Trophoblast cell (in vitro differentiated cells and primary cell): ENCODE measurements around the gene CABP7.
"Not testable (repeated sequence)": the region's sequence is repeated elsewhere in the genome, so short reads cannot be mapped to it uniquely, and the experiment has no call there.

Experiments used
- DNase-seq, 2 donors: peaks; one replicate each; pipeline ENCODE4 v3.0.0-alpha.2; 2016
- H2AFZ ChIP-seq: 2 replicates; pipeline ENCODE4 v1.6.1; 2013; ENCODE audit warnings: low read length, moderate library complexity, mild to moderate bottlenecking; ENCODE audit not compliant: insufficient read depth, poor library complexity
- H2AK5ac ChIP-seq: 2 replicates; pipeline ENCODE4 v1.6.1; 2013; ENCODE audit warnings: mild to moderate bottlenecking, low read length
- H2BK120ac ChIP-seq: 2 replicates; pipeline ENCODE4 v1.6.1; 2013; ENCODE audit warnings: low read length, mild to moderate bottlenecking, moderate library complexity; ENCODE audit not compliant: insufficient read depth, poor library complexity
- H2BK12ac ChIP-seq: 2 replicates; pipeline ENCODE4 v1.6.1; 2013; ENCODE audit warnings: mild to moderate bottlenecking, low read length, moderate library complexity
- H2BK5ac ChIP-seq: 2 replicates; pipeline ENCODE4 v1.6.1; 2013; ENCODE audit warnings: low read length, low read depth, moderate library complexity, mild to moderate bottlenecking; ENCODE audit not compliant: poor library complexity
- H3K14ac ChIP-seq: 2 replicates; pipeline ENCODE4 v1.6.1; 2013; ENCODE audit warnings: mild to moderate bottlenecking, low read length
- H3K18ac ChIP-seq: 2 replicates; pipeline ENCODE4 v1.6.1; 2013; ENCODE audit warnings: mild to moderate bottlenecking, low read length
- H3K23ac ChIP-seq: 2 replicates; pipeline ENCODE4 v1.6.1; 2013; ENCODE audit warnings: low read length
- H3K27ac ChIP-seq: 2 replicates; pipeline ENCODE4 v1.5.1; 2013; ENCODE audit warnings: low read depth, mild to moderate bottlenecking, inconsistent platforms, low read length, moderate library complexity
- H3K27me3 ChIP-seq: 2 replicates; pipeline ENCODE4 v1.6.1; 2013; ENCODE audit warnings: inconsistent platforms, mild to moderate bottlenecking, low read length, moderate library complexity; ENCODE audit not compliant: insufficient read depth
- H3K36me3 ChIP-seq, 2 experiments: 1 replicate in 1 of 2; 2 replicates in 1 of 2; pipeline ENCODE4 v1.6.1; 2013; ENCODE audit warnings: low read length in 2 of 2, mild to moderate bottlenecking in 2 of 2, moderate library complexity in 1 of 2; ENCODE audit not compliant: insufficient read depth in 2 of 2, control insufficient read depth in 1 of 2
- H3K4ac ChIP-seq: 2 replicates; pipeline ENCODE4 v1.6.1; 2013; ENCODE audit warnings: low read depth, mild to moderate bottlenecking, low read length, moderate library complexity
- H3K4me1 ChIP-seq, 2 experiments: 1 replicate in 1 of 2; 2 replicates in 1 of 2; pipeline ENCODE4 v1.6.1; 2013; ENCODE audit warnings: low read length in 2 of 2, mild to moderate bottlenecking in 2 of 2, moderate library complexity in 1 of 2; ENCODE audit not compliant: insufficient read depth in 2 of 2, control insufficient read depth in 1 of 2
- H3K4me2 ChIP-seq: 2 replicates; pipeline ENCODE4 v1.6.1; 2013; ENCODE audit warnings: inconsistent platforms, mild to moderate bottlenecking, low read length, moderate library complexity
- H3K4me3 ChIP-seq: 2 replicates; pipeline ENCODE4 v1.5.1; 2013; ENCODE audit warnings: mild to moderate bottlenecking, low read depth, low read length, inconsistent platforms
- H3K79me1 ChIP-seq: one replicate; pipeline ENCODE4 v1.6.1; 2013; ENCODE audit warnings: low read length
- H3K79me2 ChIP-seq: 2 replicates; pipeline ENCODE4 v1.6.1; 2013; ENCODE audit warnings: low read length, mild to moderate bottlenecking; ENCODE audit not compliant: control insufficient read depth, insufficient read depth, poor library complexity
- H3K9ac ChIP-seq: 2 replicates; pipeline ENCODE4 v1.6.1; 2013; ENCODE audit warnings: mild to moderate bottlenecking, low read length
- H3K9me3 ChIP-seq: 2 replicates; pipeline ENCODE4 v1.6.1; 2013; ENCODE audit warnings: low read depth, mild to moderate bottlenecking, control low read depth, inconsistent platforms, low read length; ENCODE audit not compliant: insufficient read depth
- H4K12ac ChIP-seq: 2 replicates; pipeline ENCODE4 v1.6.1; 2013; ENCODE audit warnings: low read depth, mild to moderate bottlenecking, low read length, moderate library complexity
- H4K8ac ChIP-seq: 2 replicates; pipeline ENCODE4 v1.6.1; 2013; ENCODE audit warnings: low read depth, mild to moderate bottlenecking, low read length, moderate library complexity
- H4K91ac ChIP-seq: one replicate; pipeline ENCODE4 v1.6.1; 2013; ENCODE audit warnings: low read depth, mild to moderate bottlenecking, low read length, moderate library complexity
- WGBS: extraction: QIAGEN DNeasy Blood & Tissue Kit; methylation state at CpG from one replicate; pipeline ENCODE4 v1.1.7; 2013; ENCODE audit warnings: missing lambda C conversion rate; ENCODE audit not compliant: insufficient read length, insufficient coverage; ENCODE audit errors: extremely low coverage; 5-methylcytosine and 5-hydroxymethylcytosine counted together

CABP7 gene

DNA sequence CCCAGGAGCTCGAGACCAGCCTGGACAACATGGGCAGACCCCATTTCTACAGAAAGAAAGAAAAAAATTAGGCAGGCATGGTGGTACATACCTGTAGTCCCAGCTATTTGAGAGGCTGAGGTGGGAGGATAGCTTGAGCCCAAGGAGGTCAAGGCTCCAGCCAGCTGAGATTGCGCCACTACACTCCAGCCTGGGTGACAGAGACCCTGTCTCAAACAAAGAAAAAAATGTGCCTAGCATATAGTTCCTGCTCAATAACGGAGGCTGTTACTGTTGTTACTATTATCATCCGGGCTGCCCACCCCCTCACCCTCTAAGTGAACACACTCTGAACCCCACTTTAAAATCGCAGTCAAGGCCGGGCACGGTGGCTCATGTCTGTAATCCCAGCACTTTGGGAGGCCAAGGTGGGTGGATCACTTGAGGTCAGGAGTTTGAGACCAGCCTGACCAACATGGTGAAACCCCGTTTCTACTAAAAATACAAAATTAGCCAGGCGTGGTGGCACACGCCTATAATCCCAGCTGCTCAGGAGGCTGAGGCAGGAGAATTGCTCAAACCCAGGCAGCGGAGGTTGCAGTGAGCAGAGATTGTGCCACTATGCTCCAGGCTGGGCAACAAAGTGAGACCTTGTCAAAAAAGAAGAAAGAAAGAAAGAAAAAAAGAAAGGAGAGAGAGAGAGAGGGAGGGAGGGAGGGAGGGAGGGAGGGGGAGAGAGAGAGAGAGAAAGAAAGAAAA lies 35.0 kb downstream of the CABP7 start:
- H3K18ac ChIP-seq, DNase-seq, H3K14ac ChIP-seq, H3K4me2 ChIP-seq, H3K27me3 ChIP-seq, H2AK5ac ChIP-seq, H2BK12ac ChIP-seq, H3K4me1 ChIP-seq, H3K36me3 ChIP-seq, H2BK120ac ChIP-seq, H3K9me3 ChIP-seq, H3K23ac ChIP-seq, H3K9ac ChIP-seq, H4K8ac ChIP-seq, H2BK5ac ChIP-seq, H3K79me1 ChIP-seq, H4K12ac ChIP-seq, H3K4me3 ChIP-seq, H2AFZ ChIP-seq, H3K4ac ChIP-seq, H4K91ac ChIP-seq, H3K27ac ChIP-seq, H3K79me2 ChIP-seq: not testable (repeated sequence)
- WGBS, result no CpG with 5 or more reads among the region's 11 CpGs

DNA sequence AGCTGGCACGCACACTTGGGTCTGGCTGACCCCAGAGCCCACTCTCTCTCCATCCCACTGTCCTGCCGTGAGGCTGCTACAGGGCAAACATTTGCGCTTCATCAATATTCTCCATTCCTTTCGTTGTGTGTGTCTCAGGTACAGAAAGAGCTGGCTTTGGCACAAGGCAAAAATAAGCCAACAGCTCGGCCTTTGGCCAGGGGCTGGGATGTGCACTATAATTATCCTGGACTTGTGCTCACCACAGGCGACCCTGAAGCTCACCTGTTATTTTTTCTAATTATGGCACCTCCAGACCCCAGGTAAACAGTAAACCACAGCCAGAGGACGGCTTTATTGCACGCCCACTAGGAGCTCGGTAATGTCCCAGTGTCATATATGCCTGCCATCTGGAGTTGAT lies 36.1 kb downstream of the CABP7 start:
- H3K14ac ChIP-seq, result no peak overlapping the region
- H3K9ac ChIP-seq, result no peak overlapping the region
- H3K4me3 ChIP-seq, result peak overlapping the region; percentile 47
- no peak overlapping the region for H2AFZ ChIP-seq
- H2BK5ac ChIP-seq, result no peak overlapping the region
- peaks cover 4 to 5% of the 10 kb centered on the region in 2 experiments for H3K4me1 ChIP-seq
- DNase-seq, result no peak
- no peak overlapping the region for H3K23ac ChIP-seq
- peaks cover 2% of the 10 kb centered on the region for H3K9me3 ChIP-seq
- no peaks in the 10 kb centered on the region for H3K79me2 ChIP-seq
- no peak overlapping the region for H3K18ac ChIP-seq
- H4K8ac ChIP-seq, result no peak overlapping the region
- no CpG with 5 or more reads among the region's 9 CpGs for WGBS
- no peak overlapping the region for H3K4ac ChIP-seq
- no peak overlapping the region for H4K91ac ChIP-seq
- H3K27ac ChIP-seq, result no peak overlapping the region
- H2BK120ac ChIP-seq, result no peak overlapping the region
- no peak overlapping the region for H2AK5ac ChIP-seq
- H3K4me2 ChIP-seq, result no peak overlapping the region
- no peaks in the 10 kb centered on the region for H3K36me3 ChIP-seq
- H2BK12ac ChIP-seq, result no peak overlapping the region
- no peaks in the 10 kb centered on the region for H3K27me3 ChIP-seq
- no peaks in the 10 kb centered on the region for H3K79me1 ChIP-seq
- no peak overlapping the region for H4K12ac ChIP-seq

- Histone ChIP-seq H3K4me1 (peaks cover 4 to 5% of the 10 kb centered on the region in 2 experiments), H3K4me3 (no peak overlapping the region), H3K79me2 (no peaks in the 10 kb centered on the region), H3K9ac (no peak overlapping the region), H2AK5ac (no peak overlapping the region), H2AFZ (no peak overlapping the region), H3K23ac (no peak overlapping the region), H4K8ac (no peak overlapping the region), H3K9me3 (peaks cover 2% of the 10 kb centered on the region), H3K27me3 (no peaks in the 10 kb centered on the region), H3K4ac (no peak overlapping the region), H3K36me3 (no peaks in the 10 kb centered on the region), H2BK120ac (no peak overlapping the region), H3K79me1 (no peaks in the 10 kb centered on the region), H2BK5ac (no peak overlapping the region), H3K14ac (no peak overlapping the region), H4K12ac (no peak overlapping the region), H2BK12ac (no peak overlapping the region), H3K4me2 (no peak overlapping the region), H3K18ac (no peak overlapping the region), H3K27ac (no peak overlapping the region), H4K91ac (no peak overlapping the region)
- WGBS, result no CpG with 5 or more reads among the region's 7 CpGs
- DNase-seq, result no peak
Observed at GRCh38 chr22:29756341-29756740, 36.5 kb downstream of the CABP7 start.

DNA sequence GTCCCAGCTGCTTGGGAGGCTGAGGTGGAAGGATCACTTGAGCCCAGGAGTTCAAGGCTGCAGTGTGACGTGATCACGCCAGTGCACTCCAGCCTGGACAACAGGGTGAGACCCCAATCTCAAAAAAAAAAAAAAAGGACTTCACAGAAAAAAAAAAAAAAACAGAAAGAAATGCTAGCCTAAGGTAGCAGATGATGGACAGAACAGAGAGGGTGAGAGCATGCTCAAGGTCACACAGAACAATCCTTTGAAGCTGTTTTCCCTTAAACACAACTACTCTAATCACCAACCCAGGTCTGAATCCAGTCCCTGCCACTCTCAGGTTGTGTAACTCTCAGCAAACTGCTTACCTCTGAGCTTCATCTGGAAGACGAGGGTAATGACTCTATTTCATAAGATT lies 37.3 kb downstream of the CABP7 start:
- H3K27ac ChIP-seq, result no peak overlapping the region
- H4K91ac ChIP-seq, result no peak overlapping the region
- no peak overlapping the region for H3K9ac ChIP-seq
- no peak overlapping the region for H2AFZ ChIP-seq
- no peak overlapping the region for H3K4me3 ChIP-seq
- no peak overlapping the region for H3K14ac ChIP-seq
- no peak overlapping the region for H2BK120ac ChIP-seq
- no CpG with 5 or more reads among the region's 3 CpGs for WGBS
- no peaks in the 10 kb centered on the region for H3K79me2 ChIP-seq
- H3K27me3 ChIP-seq, result no peaks in the 10 kb centered on the region
- no peak overlapping the region for H2AK5ac ChIP-seq
- H3K4ac ChIP-seq, result no peak overlapping the region
- no peak overlapping the region for H3K23ac ChIP-seq
- H3K79me1 ChIP-seq, result no peaks in the 10 kb centered on the region
- H3K9me3 ChIP-seq, result peaks cover 2% of the 10 kb centered on the region
- DNase-seq, result no peak
- H2BK12ac ChIP-seq, result no peak overlapping the region
- H3K36me3 ChIP-seq, result no peaks in the 10 kb centered on the region
- H3K4me1 ChIP-seq, result peaks cover 4 to 5% of the 10 kb centered on the region in 2 experiments
- no peak overlapping the region for H3K4me2 ChIP-seq
- no peak overlapping the region for H3K18ac ChIP-seq
- H4K12ac ChIP-seq, result no peak overlapping the region
- no peak overlapping the region for H2BK5ac ChIP-seq
- no peak overlapping the region for H4K8ac ChIP-seq
